HEK293T (cell line): ENCODE measurements around the gene ANKS1B.

Experiments used
- ARNT ChIP-seq: fragments of 450-650 bp; IDR thresholded peaks from 2 replicates; pipeline ENCODE4 v1.6.1; 2017; ENCODE audit warnings: mild to moderate bottlenecking
- BHLHE40 ChIP-seq: fragments of 450-650 bp; IDR thresholded peaks from 2 replicates; pipeline ENCODE4 v1.6.1; 2016; ENCODE audit warnings: mild to moderate bottlenecking, moderate library complexity, borderline replicate concordance
- ELF4 ChIP-seq: fragments of 450-650 bp; IDR thresholded peaks from 2 replicates; pipeline ENCODE4 v1.6.1; 2017; ENCODE audit warnings: antibody characterized with exemption
- FOXM1 ChIP-seq: fragments of 450-650 bp; IDR thresholded peaks from 2 replicates; pipeline ENCODE4 v1.6.1; 2017; ENCODE audit warnings: mild to moderate bottlenecking, borderline replicate concordance
- HDGF ChIP-seq: fragments of 450-650 bp; IDR thresholded peaks from 2 replicates; pipeline ENCODE4 v1.6.1; 2017; ENCODE audit warnings: antibody characterized with exemption, borderline replicate concordance
- L3MBTL2 ChIP-seq: fragments of 450-650 bp; conservative IDR thresholded peaks from 2 replicates; pipeline ENCODE4 v1.6.1; 2016; ENCODE audit warnings: mild to moderate bottlenecking
- SP1 ChIP-seq: fragments of 450-650 bp; IDR thresholded peaks from 2 replicates; pipeline ENCODE4 v1.6.1; 2017
- TARDBP ChIP-seq: fragments of 450-650 bp; IDR thresholded peaks from 2 replicates; pipeline ENCODE4 v1.6.1; 2016
- ZNF384 ChIP-seq: fragments of 450-650 bp; IDR thresholded peaks from 2 replicates; pipeline ENCODE4 v1.6.1; 2016
- TF ChIP-seq, protein P1 (sequence below): fragments of 450-650 bp; IDR thresholded peaks from 2 replicates; pipeline ENCODE4 v1.6.1; 2016

DNA sequence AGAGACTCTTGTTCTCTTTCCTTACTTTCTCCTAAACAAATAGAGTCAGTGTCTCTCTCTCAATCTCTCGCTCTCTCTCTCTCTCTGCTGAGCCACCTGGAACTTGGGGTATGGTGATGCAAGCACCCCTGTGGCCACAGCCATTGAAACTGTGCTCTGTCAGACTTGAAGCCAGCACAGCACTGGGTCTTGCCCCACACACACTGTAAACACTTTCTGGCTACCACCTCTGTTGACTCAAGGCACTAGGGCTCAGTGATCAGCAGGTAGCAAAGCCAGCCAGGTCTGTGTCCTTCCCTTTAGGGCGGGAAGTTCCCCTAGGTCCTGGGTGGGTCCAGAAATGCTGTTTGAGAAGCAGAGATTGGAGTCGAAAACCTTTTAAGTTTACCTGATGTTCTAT, 463.1 kb downstream of the ANKS1B start:
- TF ChIP-seq FOXM1 (no peak), BHLHE40 (no peak), L3MBTL2 (no peak), HDGF (no peak), ELF4 (no peak), TARDBP (no peak), ZNF384 (no peak), ARNT (no peak), SP1 (no peak)
- TF ChIP-seq, protein P1, sequence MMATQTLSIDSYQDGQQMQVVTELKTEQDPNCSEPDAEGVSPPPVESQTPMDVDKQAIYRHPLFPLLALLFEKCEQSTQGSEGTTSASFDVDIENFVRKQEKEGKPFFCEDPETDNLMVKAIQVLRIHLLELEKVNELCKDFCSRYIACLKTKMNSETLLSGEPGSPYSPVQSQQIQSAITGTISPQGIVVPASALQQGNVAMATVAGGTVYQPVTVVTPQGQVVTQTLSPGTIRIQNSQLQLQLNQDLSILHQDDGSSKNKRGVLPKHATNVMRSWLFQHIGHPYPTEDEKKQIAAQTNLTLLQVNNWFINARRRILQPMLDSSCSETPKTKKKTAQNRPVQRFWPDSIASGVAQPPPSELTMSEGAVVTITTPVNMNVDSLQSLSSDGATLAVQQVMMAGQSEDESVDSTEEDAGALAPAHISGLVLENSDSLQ = no peak
